IPS-18a (cell line): ENCODE results near the gene PDE11A.

Experiments used
- H3K27ac ChIP-seq: one replicate; pipeline ENCODE4 v1.5.1; 2013; ENCODE audit warnings: low read length
- H3K27me3 ChIP-seq: one replicate; pipeline ENCODE4 v1.6.1; 2013; ENCODE audit warnings: mild to moderate bottlenecking, low read length; ENCODE audit not compliant: control insufficient read depth, insufficient read depth
- H3K36me3 ChIP-seq: one replicate; pipeline ENCODE4 v1.6.1; 2013; ENCODE audit warnings: low read depth, low read length; ENCODE audit not compliant: control insufficient read depth
- H3K4me1 ChIP-seq: one replicate; pipeline ENCODE4 v1.6.1; 2013; ENCODE audit warnings: low read depth, low read length; ENCODE audit not compliant: control insufficient read depth
- H3K4me3 ChIP-seq: one replicate; pipeline ENCODE4 v1.5.1; 2013; ENCODE audit warnings: low read length
- H3K9ac ChIP-seq: one replicate; pipeline ENCODE4 v1.6.1; 2013; ENCODE audit warnings: mild to moderate bottlenecking, low read length, moderate library complexity
- H3K9me3 ChIP-seq: one replicate; pipeline ENCODE4 v1.6.1; 2013; ENCODE audit warnings: low read depth, low read length; ENCODE audit not compliant: control insufficient read depth

Gene PDE11A

GRCh38 chr2:177714704-177715103, 357.9 kb downstream of the PDE11A start:
- no peaks in the 10 kb centered on the region for H3K27me3 ChIP-seq
- no peaks in the 10 kb centered on the region for H3K9me3 ChIP-seq
- no peak overlapping the region for H3K9ac ChIP-seq
- H3K27ac ChIP-seq, result no peak overlapping the region
- H3K4me3 ChIP-seq, result no peak overlapping the region
- H3K4me1 ChIP-seq, result no peaks in the 10 kb centered on the region
- H3K36me3 ChIP-seq, result no peaks in the 10 kb centered on the region

- H3K4me3 ChIP-seq, result no peak overlapping the region
- no peaks in the 10 kb centered on the region for H3K4me1 ChIP-seq
- no peaks in the 10 kb centered on the region for H3K27me3 ChIP-seq
- H3K27ac ChIP-seq, result no peak overlapping the region
- no peaks in the 10 kb centered on the region for H3K9me3 ChIP-seq
- H3K36me3 ChIP-seq, result no peaks in the 10 kb centered on the region
- H3K9ac ChIP-seq, result no peak overlapping the region
Measured at GRCh38 chr2:177712462-177712861, 360.1 kb downstream of the PDE11A start.

- Histone ChIP-seq H3K36me3 (no peaks in the 10 kb centered on the region), H3K27me3 (no peaks in the 10 kb centered on the region), H3K4me3 (no peak overlapping the region), H3K9ac (no peak overlapping the region), H3K4me1 (no peaks in the 10 kb centered on the region), H3K9me3 (no peaks in the 10 kb centered on the region), H3K27ac (no peak overlapping the region)
Measured at GRCh38 chr2:177711483-177712265, 360.9 kb downstream of the PDE11A start.

GRCh38 chr2:177710889-177711288, 361.7 kb downstream of the PDE11A start:
- no peaks in the 10 kb centered on the region for H3K36me3 ChIP-seq
- no peak overlapping the region for H3K27ac ChIP-seq
- H3K27me3 ChIP-seq, result no peaks in the 10 kb centered on the region

GRCh38 chr2:177709986-177710401, 362.6 kb downstream of the PDE11A start:
- Histone ChIP-seq H3K9me3 (no peaks in the 10 kb centered on the region), H3K4me1 (no peaks in the 10 kb centered on the region), H3K4me3 (no peak overlapping the region), H3K27me3 (no peaks in the 10 kb centered on the region), H3K27ac (no peak overlapping the region), H3K9ac (no peak overlapping the region), H3K36me3 (no peaks in the 10 kb centered on the region)

More at GRCh38 chr2:177710889-177711288, 361.7 kb downstream of the PDE11A start:
- Histone ChIP-seq H3K4me1 (no peaks in the 10 kb centered on the region), H3K4me3 (no peak overlapping the region), H3K9me3 (no peaks in the 10 kb centered on the region), H3K9ac (no peak overlapping the region)

GRCh38 chr2:177708660-177709444, 363.7 kb downstream of the PDE11A start:
- Histone ChIP-seq H3K4me1 (no peaks in the 10 kb centered on the region), H3K9me3 (no peaks in the 10 kb centered on the region), H3K27me3 (no peaks in the 10 kb centered on the region), H3K9ac (no peak overlapping the region), H3K4me3 (no peak overlapping the region), H3K36me3 (no peaks in the 10 kb centered on the region), H3K27ac (no peak overlapping the region)

- H3K27me3 ChIP-seq, result no peaks in the 10 kb centered on the region
- no peaks in the 10 kb centered on the region for H3K36me3 ChIP-seq
- H3K4me1 ChIP-seq, result no peaks in the 10 kb centered on the region
- H3K4me3 ChIP-seq, result no peak overlapping the region
- H3K27ac ChIP-seq, result no peak overlapping the region
- no peaks in the 10 kb centered on the region for H3K9me3 ChIP-seq
- H3K9ac ChIP-seq, result no peak overlapping the region
Measured at GRCh38 chr2:177708106-177708505, 364.5 kb downstream of the PDE11A start.

- H3K27ac ChIP-seq, result no peak overlapping the region
- no peaks in the 10 kb centered on the region for H3K27me3 ChIP-seq
- H3K9ac ChIP-seq, result no peak overlapping the region
- no peak overlapping the region for H3K4me3 ChIP-seq
- no peaks in the 10 kb centered on the region for H3K36me3 ChIP-seq
- H3K9me3 ChIP-seq, result no peaks in the 10 kb centered on the region
- H3K4me1 ChIP-seq, result no peaks in the 10 kb centered on the region
Measured at GRCh38 chr2:177705511-177706173, 366.9 kb downstream of the PDE11A start.

- no peaks in the 10 kb centered on the region for H3K4me1 ChIP-seq
- no peaks in the 10 kb centered on the region for H3K27me3 ChIP-seq
- H3K9me3 ChIP-seq, result no peaks in the 10 kb centered on the region
- H3K4me3 ChIP-seq, result no peak overlapping the region
- H3K9ac ChIP-seq, result no peak overlapping the region
- no peak overlapping the region for H3K27ac ChIP-seq
- no peaks in the 10 kb centered on the region for H3K36me3 ChIP-seq
Measured at GRCh38 chr2:177703159-177703558, 369.4 kb downstream of the PDE11A start.

GRCh38 chr2:177698281-177698680, 374.3 kb downstream of the PDE11A start:
- Histone ChIP-seq H3K4me3 (no peak overlapping the region), H3K4me1 (no peaks in the 10 kb centered on the region), H3K27me3 (no peaks in the 10 kb centered on the region), H3K27ac (no peak overlapping the region), H3K9me3 (no peaks in the 10 kb centered on the region), H3K36me3 (no peaks in the 10 kb centered on the region), H3K9ac (no peak overlapping the region)

- H3K27ac ChIP-seq, result no peak overlapping the region
- no peak overlapping the region for H3K9ac ChIP-seq
- H3K4me3 ChIP-seq, result no peak overlapping the region
- no peaks in the 10 kb centered on the region for H3K27me3 ChIP-seq
- H3K9me3 ChIP-seq, result no peaks in the 10 kb centered on the region
- no peaks in the 10 kb centered on the region for H3K4me1 ChIP-seq
- no peaks in the 10 kb centered on the region for H3K36me3 ChIP-seq
Measured at GRCh38 chr2:177694348-177694747, 378.2 kb downstream of the PDE11A start.
